Nephron (organoid): Measurements from ENCODE around the gene MPV17.

Source experiments
- H3K27ac Mint-ChIP-seq, 3 experiments: 2 replicates each; pipeline ENCODE4 v1.8.0; 2020; ENCODE audit warnings: mixed read lengths in 3 of 3, mild to moderate bottlenecking in 2 of 3, moderate library complexity in 1 of 3
- H3K27me3 Mint-ChIP-seq: 2 replicates; pipeline ENCODE4 v1.8.0; 2021; ENCODE audit warnings: low read depth, mild to moderate bottlenecking, moderate library complexity, mixed read lengths
- H3K36me3 Mint-ChIP-seq: 2 replicates; pipeline ENCODE4 v1.8.0; 2020; ENCODE audit warnings: low read depth, mixed read lengths
- H3K4me1 Mint-ChIP-seq: 2 replicates; pipeline ENCODE4 v1.8.0; 2020; ENCODE audit warnings: mixed read lengths
- H3K4me3 Mint-ChIP-seq, 3 experiments: 2 replicates each; pipeline ENCODE4 v1.8.0; 2020; ENCODE audit warnings: mild to moderate bottlenecking in 3 of 3, mixed read lengths in 3 of 3, moderate library complexity in 2 of 3
- H3K9me3 Mint-ChIP-seq: 2 replicates; pipeline ENCODE4 v1.8.0; 2020; ENCODE audit warnings: mixed read lengths
- CTCF ChIP-seq, 3 experiments: fragments of 200-600 bp; sonication (generic); IDR thresholded peaks; one replicate each; pipeline ENCODE4 v1.5.0; 2021; ENCODE audit warnings: antibody characterized with exemption in 3 of 3; ENCODE audit not compliant: unreplicated experiment in 3 of 3

MPV17 gene, protein sequence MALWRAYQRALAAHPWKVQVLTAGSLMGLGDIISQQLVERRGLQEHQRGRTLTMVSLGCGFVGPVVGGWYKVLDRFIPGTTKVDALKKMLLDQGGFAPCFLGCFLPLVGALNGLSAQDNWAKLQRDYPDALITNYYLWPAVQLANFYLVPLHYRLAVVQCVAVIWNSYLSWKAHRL

GRCh38 chr2:27322766-27323595 is at the start of gene MPV17:
MPV17 (minus strand) TSS chr2:27323097; CDS start chr2:27322517, 580 bp downstream.
- TF ChIP-seq CTCF (IDR thresholded peaks at IDR 0.05; ENCODE audit: unreplicated experiment in 3 of 3) = no peak
- H3K27me3 Mint-ChIP-seq = no peaks in the 10 kb centered on the region

GRCh38 chr2:27370816-27371620 is 48.1 kb upstream of the MPV17 start:
- Mint-ChIP-seq H3K4me3 (peak overlapping the region; percentile 86 to 99 (median 94)), H3K4me1 (peaks cover 23% of the 10 kb centered on the region), H3K9me3 (no peaks in the 10 kb centered on the region), H3K27ac (peak overlapping the region; percentile 84 to 97 (median 95)), H3K36me3 (peaks cover 66% of the 10 kb centered on the region), H3K27me3 (no peaks in the 10 kb centered on the region)
- TF ChIP-seq CTCF (IDR thresholded peaks at IDR 0.05; ENCODE audit: unreplicated experiment in 3 of 3) = no peak

More at GRCh38 chr2:27322766-27323595, at the start of gene MPV17:
- Mint-ChIP-seq H3K9me3 (no peaks in the 10 kb centered on the region), H3K36me3 (peaks cover 26% of the 10 kb centered on the region), H3K4me3 (peak within 1 kb of the TSS; percentile 91 to 97 (median 91)), H3K4me1 (peaks cover 7% of the 10 kb centered on the region), H3K27ac (peak within 1 kb of the TSS; percentile 99)

- peak; percentile 71 to 92 (median 76) for TF ChIP-seq CTCF (IDR thresholded peaks at IDR 0.05; ENCODE audit: unreplicated experiment in 3 of 3)
- Mint-ChIP-seq H3K27me3 (no peaks in the 10 kb centered on the region), H3K36me3 (peaks cover 66% of the 10 kb centered on the region), H3K4me1 (peaks cover 23% of the 10 kb centered on the region), H3K4me3 (peak within 1 kb of the TSS; percentile 86 to 99 (median 94)), H3K27ac (peak within 1 kb of the TSS; percentile 84 to 97 (median 95)), H3K9me3 (no peaks in the 10 kb centered on the region)
Observed at GRCh38 chr2:27370026-27370815, 47.3 kb upstream of the MPV17 start, which contains the start of the genes EIF2B4 and SNX17. EIF2B4 (minus strand) TSS chr2:27370338; CDS start chr2:27370314, 24 bp downstream. SNX17 (plus strand) TSS chr2:27370616; CDS start chr2:27370744, 128 bp downstream.

- H3K36me3 Mint-ChIP-seq = peaks cover 63% of the 10 kb centered on the region
- no peak for TF ChIP-seq CTCF (IDR thresholded peaks at IDR 0.05; ENCODE audit: unreplicated experiment in 3 of 3)
- H3K4me1 Mint-ChIP-seq = peaks cover 23% of the 10 kb centered on the region
Observed at GRCh38 chr2:27369471-27370025, 46.7 kb upstream of the MPV17 start.

DNA sequence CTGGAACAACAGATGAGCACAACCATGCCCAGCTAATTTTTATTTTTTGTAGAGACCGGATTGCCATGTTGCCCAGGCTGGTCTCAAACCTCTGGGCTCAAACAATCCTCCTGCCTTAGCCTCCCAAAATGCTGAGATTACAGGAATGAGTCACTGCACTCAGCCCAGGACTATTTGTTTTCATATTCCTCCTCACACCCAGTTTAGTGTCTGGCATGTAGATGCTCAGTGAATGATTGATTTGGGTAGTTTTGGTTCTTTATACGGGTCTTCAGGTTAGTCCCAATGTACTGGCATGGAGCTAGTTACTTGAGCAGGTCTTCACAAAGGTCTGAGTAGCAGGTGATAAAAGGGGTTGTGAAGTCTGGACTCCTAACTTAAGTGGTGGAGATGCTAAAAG is 41.0 kb upstream of the MPV17 start:
- Mint-ChIP-seq H3K9me3 (no peaks in the 10 kb centered on the region), H3K4me3 (no peak overlapping the region), H3K27me3 (no peaks in the 10 kb centered on the region), H3K36me3 (peaks cover 53% of the 10 kb centered on the region), H3K4me1 (no peaks in the 10 kb centered on the region), H3K27ac (no peak overlapping the region)
- TF ChIP-seq CTCF (IDR thresholded peaks at IDR 0.05; ENCODE audit: unreplicated experiment in 3 of 3) = no peak

More at GRCh38 chr2:27369471-27370025, 46.7 kb upstream of the MPV17 start:
- Mint-ChIP-seq H3K27ac (peak overlapping the region; percentile 50 to 86 (median 84)), H3K9me3 (no peaks in the 10 kb centered on the region), H3K27me3 (no peaks in the 10 kb centered on the region), H3K4me3 (peak overlapping the region; percentile 86 to 94 (median 94))
